Measurements from ENCODE around the gene SCG3.

The SCG3 gene

DNA sequence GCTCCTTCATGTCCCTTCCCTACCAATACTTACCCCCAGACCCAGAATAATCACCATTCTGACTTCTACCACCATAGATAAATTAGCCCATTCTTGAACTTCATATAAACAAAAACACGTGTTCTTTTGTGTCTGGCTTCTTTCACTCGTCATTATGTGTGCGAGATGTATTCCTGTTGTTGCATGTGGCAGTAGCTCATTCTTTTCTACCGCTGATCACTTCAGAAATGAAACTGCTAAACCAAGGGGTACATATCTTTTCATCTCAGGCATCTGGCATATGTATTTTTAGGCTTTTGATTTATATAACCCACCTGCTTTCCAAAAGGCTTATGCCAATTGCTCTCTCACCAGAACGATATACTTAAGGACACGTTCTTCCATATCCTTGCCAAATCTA is 13.8 kb upstream of the SCG3 start:
- Histone ChIP-seq H3K4me2 (ENCODE audit: insufficient read depth, low read length, poor library complexity, severe bottlenecking) (no peak overlapping the region), H3K23ac (ENCODE audit: low read depth, low read length, poor library complexity) (no peak overlapping the region), H2AFZ (ENCODE audit: low read length) (no peak overlapping the region), H3K4ac (ENCODE audit: low read length) (no peak overlapping the region), H4K8ac (ENCODE audit: low read depth, low read length) (no peak overlapping the region), H2BK5ac (ENCODE audit: low read length) (no peak overlapping the region), H4K91ac (ENCODE audit: low read depth, low read length, poor library complexity) (no peak overlapping the region), H3K4me3 (ENCODE audit: low read length in 2 of 2) (no peak overlapping the region), H2BK15ac (ENCODE audit: low read length) (no peak overlapping the region), H3K14ac (ENCODE audit: low read length) (no peak overlapping the region), H2BK120ac (ENCODE audit: low read depth, low read length) (no peak overlapping the region), H2AK5ac (ENCODE audit: low read depth, low read length) (no peak overlapping the region), H3K27me3 (ENCODE audit: control insufficient read depth in 3 of 3, insufficient read depth in 3 of 3, low read depth in 1 of 3, low read length in 3 of 3) (no peaks in the 10 kb centered on the region), H3K9ac (ENCODE audit: low read depth, low read length, poor library complexity) (no peak overlapping the region), H3K27ac (replicated peaks; ENCODE audit: low read length) (no peak overlapping the region), H3K36me3 (replicated peaks in 1 of 2; ENCODE audit: control insufficient read depth in 2 of 2, insufficient read depth in 2 of 2, low read length in 2 of 2) (no peaks in the 10 kb centered on the region), H3K79me1 (ENCODE audit: low read depth, low read length) (no peaks in the 10 kb centered on the region), H3K18ac (ENCODE audit: low read length) (no peak overlapping the region), H3K9me3 (replicated peaks in 1 of 2; ENCODE audit: control insufficient read depth in 2 of 2, insufficient read depth in 1 of 2, low read depth in 1 of 2, low read length in 2 of 2) (no peaks in the 10 kb centered on the region), H2BK12ac (ENCODE audit: low read length) (no peak overlapping the region), H3K4me1 (ENCODE audit: control insufficient read depth in 2 of 2, insufficient read depth in 1 of 2, low read depth in 1 of 2, low read length in 2 of 2) (peaks cover 2% of the 10 kb centered on the region in 2 donors)
- WGBS, 2 donors (ENCODE audit: extremely low coverage in 2 of 2, insufficient read length in 2 of 2, insufficient replicate concordance in 1 of 2), result no CpG with 5 or more reads among the region's 6 CpGs
- no peak for DNase-seq (ENCODE audit: low spot score)

DNA sequence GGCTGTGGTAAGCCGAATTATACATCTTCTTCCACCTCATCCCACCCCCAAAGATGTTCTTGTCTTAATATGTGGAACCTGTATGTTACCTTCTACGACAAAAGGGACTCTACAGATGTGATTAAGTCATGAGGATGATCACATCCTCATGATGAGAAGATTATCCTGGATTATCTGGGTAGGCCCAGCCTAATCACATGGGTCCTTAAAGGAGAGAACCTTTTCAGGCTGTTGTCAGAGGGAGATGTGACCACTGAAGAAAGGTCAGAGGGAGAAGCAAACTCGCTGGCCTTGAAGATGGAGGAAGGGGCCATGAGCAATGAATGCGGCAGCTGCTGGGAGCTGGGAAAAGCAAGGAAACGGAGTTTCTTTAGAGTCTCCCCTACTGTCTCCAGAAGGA is 12.9 kb upstream of the SCG3 start:
- no peak overlapping the region for H4K91ac ChIP-seq (ENCODE audit: low read depth, low read length, poor library complexity)
- no peak overlapping the region for H3K18ac ChIP-seq (ENCODE audit: low read length)
- H2BK5ac ChIP-seq (ENCODE audit: low read length), result no peak overlapping the region
- no peak overlapping the region for H2BK15ac ChIP-seq (ENCODE audit: low read length)
- peaks cover 2% of the 10 kb centered on the region in 2 donors for H3K4me1 ChIP-seq (ENCODE audit: control insufficient read depth in 2 of 2, insufficient read depth in 1 of 2, low read depth in 1 of 2, low read length in 2 of 2)
- H3K14ac ChIP-seq (ENCODE audit: low read length), result no peak overlapping the region
- no peak overlapping the region for H2AK5ac ChIP-seq (ENCODE audit: low read depth, low read length)
- H3K79me1 ChIP-seq (ENCODE audit: low read depth, low read length), result no peaks in the 10 kb centered on the region
- H3K23ac ChIP-seq (ENCODE audit: low read depth, low read length, poor library complexity), result no peak overlapping the region
- no peak overlapping the region for H2BK12ac ChIP-seq (ENCODE audit: low read length)
- H3K4me2 ChIP-seq (ENCODE audit: insufficient read depth, low read length, poor library complexity, severe bottlenecking), result no peak overlapping the region
- no peaks in the 10 kb centered on the region for H3K27me3 ChIP-seq (ENCODE audit: control insufficient read depth in 3 of 3, insufficient read depth in 3 of 3, low read depth in 1 of 3, low read length in 3 of 3)
- H4K8ac ChIP-seq (ENCODE audit: low read depth, low read length), result no peak overlapping the region
- no peak overlapping the region for H3K27ac ChIP-seq (replicated peaks; ENCODE audit: low read length)
- no peak overlapping the region for H2BK120ac ChIP-seq (ENCODE audit: low read depth, low read length)
- no CpG with 5 or more reads among the region's 5 CpGs for WGBS, 2 donors (ENCODE audit: extremely low coverage in 2 of 2, insufficient read length in 2 of 2, insufficient replicate concordance in 1 of 2)
- H3K9ac ChIP-seq (ENCODE audit: low read depth, low read length, poor library complexity), result no peak overlapping the region
- H3K4me3 ChIP-seq (ENCODE audit: low read length in 2 of 2), result no peak overlapping the region
- H3K9me3 ChIP-seq (replicated peaks in 1 of 2; ENCODE audit: control insufficient read depth in 2 of 2, insufficient read depth in 1 of 2, low read depth in 1 of 2, low read length in 2 of 2), result no peaks in the 10 kb centered on the region
- H2AFZ ChIP-seq (ENCODE audit: low read length), result no peak overlapping the region
- H3K4ac ChIP-seq (ENCODE audit: low read length), result no peak overlapping the region
- no peak for DNase-seq (ENCODE audit: low spot score)
- H3K36me3 ChIP-seq (replicated peaks in 1 of 2; ENCODE audit: control insufficient read depth in 2 of 2, insufficient read depth in 2 of 2, low read length in 2 of 2), result no peaks in the 10 kb centered on the region

DNA sequence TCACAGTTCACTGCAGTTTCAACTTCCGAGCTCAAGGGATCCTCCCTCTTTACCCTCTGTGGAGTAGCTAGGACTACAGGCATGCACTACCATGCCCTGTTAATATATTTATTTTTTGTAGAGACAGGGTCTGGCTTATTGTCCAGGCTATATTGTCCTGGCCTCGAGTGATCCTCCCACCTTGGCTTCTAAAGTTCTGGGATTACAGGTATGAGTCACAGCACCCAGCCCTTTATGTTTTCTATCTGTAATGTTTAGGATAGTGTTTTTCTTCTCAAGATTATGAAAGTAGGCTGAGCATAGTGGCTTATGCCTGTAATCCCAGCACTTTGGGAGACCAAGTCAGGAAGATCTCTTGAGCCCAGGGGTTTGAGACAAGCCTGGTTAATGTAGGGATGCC is 11.9 kb upstream of the SCG3 start:
- Histone ChIP-seq H2BK12ac (ENCODE audit: low read length) (no peak overlapping the region), H3K27ac (replicated peaks; ENCODE audit: low read length) (no peak overlapping the region), H3K4me2 (ENCODE audit: insufficient read depth, low read length, poor library complexity, severe bottlenecking) (no peak overlapping the region), H2BK5ac (ENCODE audit: low read length) (no peak overlapping the region), H3K18ac (ENCODE audit: low read length) (no peak overlapping the region), H3K4ac (ENCODE audit: low read length) (no peak overlapping the region), H3K27me3 (ENCODE audit: control insufficient read depth in 3 of 3, insufficient read depth in 3 of 3, low read depth in 1 of 3, low read length in 3 of 3) (no peaks in the 10 kb centered on the region), H2AFZ (ENCODE audit: low read length) (no peak overlapping the region), H3K9me3 (replicated peaks in 1 of 2; ENCODE audit: control insufficient read depth in 2 of 2, insufficient read depth in 1 of 2, low read depth in 1 of 2, low read length in 2 of 2) (no peaks in the 10 kb centered on the region), H4K91ac (ENCODE audit: low read depth, low read length, poor library complexity) (no peak overlapping the region), H3K4me3 (ENCODE audit: low read length in 2 of 2) (no peak overlapping the region), H2AK5ac (ENCODE audit: low read depth, low read length) (no peak overlapping the region), H3K14ac (ENCODE audit: low read length) (no peak overlapping the region), H3K36me3 (replicated peaks in 1 of 2; ENCODE audit: control insufficient read depth in 2 of 2, insufficient read depth in 2 of 2, low read length in 2 of 2) (no peaks in the 10 kb centered on the region), H3K79me1 (ENCODE audit: low read depth, low read length) (no peaks in the 10 kb centered on the region), H4K8ac (ENCODE audit: low read depth, low read length) (no peak overlapping the region), H3K9ac (ENCODE audit: low read depth, low read length, poor library complexity) (no peak overlapping the region), H2BK120ac (ENCODE audit: low read depth, low read length) (no peak overlapping the region), H3K23ac (ENCODE audit: low read depth, low read length, poor library complexity) (no peak overlapping the region), H3K4me1 (ENCODE audit: control insufficient read depth in 2 of 2, insufficient read depth in 1 of 2, low read depth in 1 of 2, low read length in 2 of 2) (peaks cover 2% of the 10 kb centered on the region in 2 donors), H2BK15ac (ENCODE audit: low read length) (no peak overlapping the region)
- DNase-seq (ENCODE audit: low spot score), result no peak
- no CpG with 5 or more reads among the region's 2 CpGs for WGBS, 2 donors (ENCODE audit: extremely low coverage in 2 of 2, insufficient read length in 2 of 2, insufficient replicate concordance in 1 of 2)

DNA sequence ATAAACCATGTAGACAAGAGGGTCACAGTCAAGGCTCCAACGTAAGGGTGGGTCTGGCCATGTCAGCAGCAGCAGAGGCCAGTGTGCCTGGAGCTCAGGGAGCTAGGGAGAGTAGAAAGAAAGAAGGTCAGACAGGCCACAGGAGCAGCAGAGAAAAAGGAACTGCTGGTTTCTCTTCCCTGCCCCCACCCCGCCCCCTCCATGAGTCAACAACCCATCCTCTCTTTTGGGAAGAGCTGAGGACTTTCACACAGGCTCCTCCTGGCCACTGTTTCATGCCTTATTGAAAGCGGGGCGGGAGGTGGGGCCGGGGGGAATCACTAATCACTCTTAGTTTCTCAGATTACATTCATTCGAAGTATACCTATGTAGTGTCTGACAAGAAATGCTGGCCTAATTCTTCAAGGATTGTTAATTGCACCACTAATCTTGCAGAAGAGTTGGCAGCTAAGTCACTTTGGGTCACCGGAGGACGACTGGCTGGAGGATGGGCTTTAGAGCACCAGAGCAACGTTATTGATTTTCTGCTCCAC is 9.1 kb upstream of the SCG3 start:
- Histone ChIP-seq H3K4me2 (ENCODE audit: insufficient read depth, low read length, poor library complexity, severe bottlenecking) (no peak overlapping the region), H3K79me1 (ENCODE audit: low read depth, low read length) (no peaks in the 10 kb centered on the region), H2AFZ (ENCODE audit: low read length) (no peak overlapping the region), H3K27me3 (ENCODE audit: control insufficient read depth in 3 of 3, insufficient read depth in 3 of 3, low read depth in 1 of 3, low read length in 3 of 3) (peaks cover 0 to 6% (median 0%) of the 10 kb centered on the region in 3 experiments), H3K23ac (ENCODE audit: low read depth, low read length, poor library complexity) (no peak overlapping the region), H3K4me1 (ENCODE audit: control insufficient read depth in 2 of 2, insufficient read depth in 1 of 2, low read depth in 1 of 2, low read length in 2 of 2) (peaks cover 2% of the 10 kb centered on the region in 2 donors), H4K91ac (ENCODE audit: low read depth, low read length, poor library complexity) (no peak overlapping the region), H3K4me3 (ENCODE audit: low read length in 2 of 2) (no peak overlapping the region), H3K9ac (ENCODE audit: low read depth, low read length, poor library complexity) (no peak overlapping the region), H2BK15ac (ENCODE audit: low read length) (no peak overlapping the region), H2BK12ac (ENCODE audit: low read length) (no peak overlapping the region), H2BK5ac (ENCODE audit: low read length) (no peak overlapping the region), H3K27ac (replicated peaks; ENCODE audit: low read length) (peak overlapping the region; percentile 8), H3K36me3 (replicated peaks in 1 of 2; ENCODE audit: control insufficient read depth in 2 of 2, insufficient read depth in 2 of 2, low read length in 2 of 2) (no peaks in the 10 kb centered on the region), H2BK120ac (ENCODE audit: low read depth, low read length) (no peak overlapping the region), H3K18ac (ENCODE audit: low read length) (peak overlapping the region; percentile 69), H4K8ac (ENCODE audit: low read depth, low read length) (no peak overlapping the region), H2AK5ac (ENCODE audit: low read depth, low read length) (no peak overlapping the region), H3K14ac (ENCODE audit: low read length) (no peak overlapping the region), H3K9me3 (replicated peaks in 1 of 2; ENCODE audit: control insufficient read depth in 2 of 2, insufficient read depth in 1 of 2, low read depth in 1 of 2, low read length in 2 of 2) (no peaks in the 10 kb centered on the region), H3K4ac (ENCODE audit: low read length) (no peak overlapping the region)
- DNase-seq (ENCODE audit: low spot score), result peak; percentile 6
- no CpG with 5 or more reads among the region's 9 CpGs for WGBS, 2 donors (ENCODE audit: extremely low coverage in 2 of 2, insufficient read length in 2 of 2, insufficient replicate concordance in 1 of 2)
